ENCODE data around the gene OR10H5.
A peak's percentile ranks its signal among the peaks of the same experiment; 100 is the strongest.
"Not testable (repeated sequence)": the region's sequence is repeated elsewhere in the genome, so short reads cannot be mapped to it uniquely, and the experiment has no call there.

Gene OR10H5

GRCh38 chr19:15811476-15811875, 24.0 kb downstream of the OR10H5 start:
- DNase-seq (ENCODE audit: low spot score): no peak

DNA sequence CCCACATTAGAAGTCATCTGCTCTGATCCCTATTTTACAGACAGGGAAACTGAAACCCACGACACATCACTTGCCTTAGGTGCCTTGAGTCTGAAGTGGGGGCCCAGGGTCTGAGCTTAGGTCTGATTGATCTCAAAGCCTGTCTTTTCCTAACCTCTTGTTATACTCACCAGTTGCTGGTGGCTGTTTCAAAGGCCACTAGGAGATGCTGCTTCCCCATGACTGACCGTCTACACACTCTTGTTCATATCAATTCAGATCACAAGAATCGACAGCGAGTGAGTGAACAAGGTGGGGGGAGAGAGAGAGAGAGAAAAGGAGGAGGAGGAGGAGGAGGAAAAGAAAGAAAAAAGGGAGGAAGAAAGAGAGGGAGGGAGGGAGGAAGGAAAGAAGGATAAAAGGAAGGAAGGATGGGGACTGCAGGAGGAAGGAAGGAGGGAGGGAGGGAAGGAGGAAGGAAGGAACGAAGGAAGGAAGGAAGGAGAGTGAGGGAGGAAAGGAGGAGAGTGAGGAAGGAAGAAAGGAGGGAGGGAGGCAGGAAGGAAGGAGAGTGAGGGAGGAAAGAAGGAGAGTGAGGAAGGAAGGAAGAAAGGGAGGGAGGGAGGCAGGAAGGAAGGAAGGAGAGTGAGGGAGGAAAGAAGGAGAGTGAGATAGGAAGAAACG, 24.7 kb downstream of the OR10H5 start:
- DNase-seq (ENCODE audit: low spot score): peak; percentile 62

DNA sequence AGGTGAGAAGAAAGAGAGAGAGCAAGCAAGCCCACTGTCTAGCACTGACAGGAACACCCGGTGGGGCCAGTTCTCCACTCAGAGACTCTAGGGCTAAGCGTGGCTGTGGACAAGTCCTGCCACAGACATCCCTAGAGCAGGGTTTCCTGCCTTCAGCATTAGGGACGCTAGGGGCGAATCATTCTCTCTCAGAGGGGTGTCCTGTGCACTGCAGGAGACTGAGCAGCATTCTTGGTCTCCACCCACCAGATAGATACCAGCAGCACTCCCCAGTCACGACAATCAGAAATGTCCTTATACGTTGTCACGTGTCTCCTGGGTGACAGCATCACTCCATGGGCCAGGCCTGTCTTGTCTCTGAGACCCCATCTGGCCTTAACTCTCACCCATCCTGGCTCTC, 26.5 kb downstream of the OR10H5 start:
- DNase-seq (ENCODE audit: low spot score): no peak

DNA sequence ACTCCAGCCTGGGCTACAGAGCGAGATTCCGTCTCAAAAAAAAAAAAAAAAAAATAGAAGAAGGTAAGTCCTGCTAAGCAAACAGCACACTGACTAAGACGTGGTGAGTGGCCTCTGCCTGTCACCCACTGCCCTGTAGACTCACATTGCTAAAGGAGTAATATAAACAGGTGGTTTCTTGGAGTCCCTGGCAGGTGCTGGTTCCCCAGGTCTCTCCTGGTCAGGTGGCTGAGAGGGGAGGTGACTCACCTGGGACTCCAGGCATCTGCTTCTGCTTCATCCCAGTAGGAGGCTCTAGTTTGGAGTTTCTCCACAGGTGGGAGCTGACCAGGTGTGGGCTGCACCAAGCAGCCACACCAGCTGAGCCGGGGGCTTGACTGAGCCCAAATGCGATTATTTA, 27.8 kb downstream of the OR10H5 start, which contains the start of gene OR10H1:
Gene OR10H1 (minus strand): TSS at position 359 of the 400 bp plus-strand sequence. CDS start 7,627 bp downstream, outside the sequence.
- DNase-seq (ENCODE audit: low spot score): peak; percentile 88

DNA sequence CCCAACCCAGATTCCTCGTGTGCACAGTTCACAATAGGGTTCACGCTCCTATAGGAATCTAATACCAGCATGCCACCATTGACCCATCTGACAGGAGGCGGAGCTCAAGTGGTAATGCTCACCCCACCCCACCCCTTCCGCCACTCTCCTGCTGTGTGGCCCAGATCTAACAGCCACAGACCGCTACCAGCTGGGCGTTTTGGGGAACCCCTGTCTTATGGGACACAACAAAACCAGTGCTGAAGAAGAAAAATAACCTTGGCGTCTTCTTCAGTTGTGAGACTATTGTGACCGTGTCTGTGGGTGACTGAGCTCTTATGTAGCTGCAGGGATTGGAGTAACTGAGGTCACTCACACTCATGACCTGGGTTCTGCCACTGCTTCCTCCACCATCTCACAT, 33.2 kb downstream of the OR10H5 start:
- DNase-seq (ENCODE audit: low spot score): no peak

DNA sequence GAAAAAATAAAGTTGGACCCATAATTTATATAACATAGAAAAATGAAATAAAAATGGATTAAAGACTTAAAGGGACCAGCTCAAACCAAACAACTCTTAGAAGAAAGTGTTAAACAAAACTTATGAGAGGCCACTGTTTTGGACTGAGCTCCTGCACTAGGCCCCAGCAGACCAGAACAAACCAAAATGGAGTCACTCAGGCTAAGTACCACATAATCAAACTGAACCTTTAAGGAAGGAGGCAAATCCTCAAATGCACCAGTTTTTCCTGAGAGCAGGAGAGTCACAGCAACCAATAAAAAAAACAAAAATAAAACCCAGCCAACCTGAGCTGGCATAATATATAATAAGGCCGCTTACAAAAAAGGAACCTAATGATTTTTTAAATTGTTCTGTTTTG, 38.3 kb downstream of the OR10H5 start:
- DNase-seq (ENCODE audit: low spot score): no peak

DNA sequence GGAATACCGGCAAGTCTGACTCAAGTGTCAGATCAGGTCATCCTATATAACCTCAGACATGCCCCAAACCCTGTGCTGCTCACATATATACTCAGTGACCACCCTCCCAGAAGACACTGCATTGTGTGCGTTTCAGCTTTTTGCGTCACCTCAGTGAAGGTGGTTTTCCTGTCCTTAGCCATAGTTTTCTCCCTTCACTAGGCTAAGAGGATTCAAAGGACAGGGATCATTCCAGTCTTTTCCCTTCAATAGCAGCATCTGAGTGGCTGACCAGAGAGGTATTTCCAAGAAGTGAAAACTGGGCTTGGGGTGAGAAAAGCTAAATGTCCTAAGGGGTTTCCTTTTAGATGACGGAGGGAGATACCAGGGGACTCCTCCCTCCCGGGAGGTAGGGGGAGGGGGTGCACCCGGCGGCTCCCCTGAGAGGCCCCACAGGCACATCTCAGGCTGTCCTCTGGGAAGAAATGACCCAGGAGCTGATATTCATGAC, 40.7 kb downstream of the OR10H5 start:
- no peak for DNase-seq (ENCODE audit: low spot score)

DNA sequence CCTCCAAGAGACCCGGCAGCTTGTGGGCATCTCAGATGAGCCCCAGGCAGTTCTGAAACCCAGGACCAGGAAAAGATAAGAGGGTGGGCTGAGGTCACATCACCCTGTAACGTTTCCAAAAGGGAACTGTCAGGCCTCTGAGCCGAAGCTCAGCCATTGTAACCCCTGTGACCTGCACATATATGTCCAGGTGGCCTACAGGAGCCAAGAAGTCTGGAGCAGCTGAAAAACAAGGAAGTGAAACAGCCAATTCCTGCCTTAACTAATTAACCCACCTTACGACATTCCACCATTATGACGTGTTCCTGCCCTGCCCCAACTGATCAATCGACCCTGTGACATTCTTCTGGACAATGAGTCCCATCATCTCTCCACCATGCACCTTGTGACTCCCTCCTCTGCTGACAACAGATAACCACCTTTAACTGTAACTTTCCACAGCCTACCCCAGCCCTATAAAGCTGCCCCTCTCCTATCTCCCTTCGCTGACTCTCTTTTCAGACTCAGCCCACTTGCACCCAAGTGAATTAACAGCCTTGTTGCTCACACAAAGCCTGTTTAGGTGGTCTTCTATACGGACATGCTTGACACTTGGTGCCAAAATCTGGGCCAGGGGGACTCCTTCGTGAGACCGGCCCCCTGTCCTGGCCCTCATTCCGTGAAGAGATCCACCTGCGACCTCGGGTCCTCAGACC, 41.3 kb downstream of the OR10H5 start:
- DNase-seq (ENCODE audit: low spot score): peak; percentile 96

DNA sequence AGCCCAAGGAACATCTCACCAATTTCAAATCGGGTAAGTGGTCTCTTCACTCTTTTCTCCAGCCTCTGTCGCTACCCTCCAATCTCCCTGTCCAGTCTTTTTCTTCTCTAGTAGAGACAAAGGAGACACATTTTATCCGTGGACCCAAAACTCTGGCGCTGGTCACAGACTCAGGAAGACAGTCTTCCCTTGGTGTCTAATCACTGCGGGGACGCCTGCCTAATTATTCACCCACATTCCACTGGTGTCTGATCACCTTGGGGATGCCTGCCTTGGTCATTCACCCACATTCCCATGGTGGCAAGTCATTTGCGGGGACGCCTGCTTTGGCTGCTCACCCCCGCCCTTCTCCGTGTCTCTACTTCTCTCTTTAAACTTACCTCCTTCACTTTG, 41.8 kb downstream of the OR10H5 start:
- peak; percentile 95 for DNase-seq (ENCODE audit: low spot score)

DNA sequence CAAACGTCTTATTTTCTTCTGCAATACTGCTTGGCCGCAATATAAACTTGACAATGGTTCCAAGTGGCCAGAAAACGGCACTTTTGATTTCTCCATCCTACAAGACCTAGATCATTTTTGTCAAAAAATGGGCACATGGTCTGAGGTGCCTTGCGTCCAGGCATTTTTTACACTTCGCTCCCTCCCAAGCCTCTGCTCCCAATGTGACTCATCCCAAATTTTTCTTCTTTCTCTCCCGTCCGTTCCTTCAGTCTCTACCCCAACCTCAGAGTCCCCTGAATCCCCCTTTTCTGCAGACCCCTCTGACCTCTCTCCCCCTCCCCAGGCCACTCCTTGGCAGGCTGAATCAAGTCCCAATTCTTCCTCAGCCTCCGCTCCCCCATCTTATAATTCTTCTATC, 42.3 kb downstream of the OR10H5 start:
- no peak for DNase-seq (ENCODE audit: low spot score)

DNA sequence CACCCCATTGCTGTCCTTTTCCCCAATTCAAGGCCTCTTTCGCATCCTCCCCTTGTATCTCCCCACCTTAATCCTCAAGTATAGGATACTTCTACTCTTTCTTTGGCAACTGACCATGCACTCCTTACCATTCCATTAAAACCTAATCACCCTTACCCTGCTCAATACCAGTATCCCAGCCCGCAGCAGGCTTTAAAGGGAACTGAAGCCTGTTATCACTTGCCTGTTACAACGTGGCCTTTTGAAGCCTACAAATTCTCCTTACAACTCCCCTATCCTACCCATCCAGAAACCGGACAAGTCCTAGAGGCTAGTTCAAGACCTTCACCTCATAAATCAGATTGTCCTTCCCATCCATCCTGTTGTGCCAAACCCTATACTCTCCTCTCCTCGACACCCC, 44.2 kb downstream of the OR10H5 start:
- no peak for DNase-seq (ENCODE audit: low spot score)

- DNase-seq (ENCODE audit: low spot score): not testable (repeated sequence)
Observed at GRCh38 chr19:15834232-15834631, 46.8 kb downstream of the OR10H5 start.

- DNase-seq (ENCODE audit: low spot score): peak; percentile 97
Observed at GRCh38 chr19:15835565-15836329, 48.3 kb downstream of the OR10H5 start.

- peak; percentile 95 for DNase-seq (ENCODE audit: low spot score)
Observed at GRCh38 chr19:15836330-15837220, 49.1 kb downstream of the OR10H5 start.

GRCh38 chr19:15837221-15837731, 49.8 kb downstream of the OR10H5 start:
- peak; percentile 96 for DNase-seq (ENCODE audit: low spot score)

GRCh38 chr19:15838351-15838750, 50.9 kb downstream of the OR10H5 start:
- DNase-seq (ENCODE audit: low spot score): no peak

DNA sequence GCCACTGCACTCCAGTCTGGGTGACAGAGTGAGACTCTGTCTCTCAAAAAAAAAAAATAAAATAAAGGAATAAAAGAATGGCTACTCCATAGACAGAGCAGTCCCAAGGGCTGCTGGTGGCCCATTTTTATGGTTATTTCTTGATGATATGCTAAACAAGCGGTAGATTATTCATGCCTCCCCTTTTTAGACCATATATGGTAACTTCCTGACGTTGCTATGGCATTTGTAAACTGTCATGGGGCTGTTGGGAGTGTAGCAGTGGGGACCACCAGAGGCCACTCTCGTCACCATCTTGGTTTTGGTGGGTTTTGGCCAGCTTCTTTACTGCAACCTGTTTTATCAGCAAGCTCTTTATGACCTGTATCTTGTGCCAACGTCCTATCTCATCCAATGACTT, 52.4 kb downstream of the OR10H5 start:
- not testable (repeated sequence) for DNase-seq (ENCODE audit: low spot score)

DNA sequence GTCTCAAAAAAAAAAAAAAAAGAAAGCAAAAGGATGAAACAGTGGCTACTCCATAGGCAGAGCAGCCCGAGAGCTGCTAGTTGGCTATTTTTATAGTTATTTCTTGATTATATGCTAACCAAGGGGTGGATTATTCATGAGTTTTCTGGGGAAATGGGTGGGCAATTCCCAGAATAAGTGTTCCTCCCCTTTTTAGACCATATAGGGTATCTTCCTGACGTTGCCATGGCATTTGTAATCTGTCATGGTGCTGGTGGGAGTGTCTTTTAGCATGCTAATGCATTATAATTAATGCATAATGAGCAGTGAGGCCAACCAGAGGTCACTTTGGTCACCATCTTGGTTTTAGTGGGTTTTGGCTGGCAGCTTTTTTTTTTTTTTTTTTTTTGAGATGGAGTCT, 53.4 kb downstream of the OR10H5 start:
- no peak for DNase-seq (ENCODE audit: low spot score)

DNA sequence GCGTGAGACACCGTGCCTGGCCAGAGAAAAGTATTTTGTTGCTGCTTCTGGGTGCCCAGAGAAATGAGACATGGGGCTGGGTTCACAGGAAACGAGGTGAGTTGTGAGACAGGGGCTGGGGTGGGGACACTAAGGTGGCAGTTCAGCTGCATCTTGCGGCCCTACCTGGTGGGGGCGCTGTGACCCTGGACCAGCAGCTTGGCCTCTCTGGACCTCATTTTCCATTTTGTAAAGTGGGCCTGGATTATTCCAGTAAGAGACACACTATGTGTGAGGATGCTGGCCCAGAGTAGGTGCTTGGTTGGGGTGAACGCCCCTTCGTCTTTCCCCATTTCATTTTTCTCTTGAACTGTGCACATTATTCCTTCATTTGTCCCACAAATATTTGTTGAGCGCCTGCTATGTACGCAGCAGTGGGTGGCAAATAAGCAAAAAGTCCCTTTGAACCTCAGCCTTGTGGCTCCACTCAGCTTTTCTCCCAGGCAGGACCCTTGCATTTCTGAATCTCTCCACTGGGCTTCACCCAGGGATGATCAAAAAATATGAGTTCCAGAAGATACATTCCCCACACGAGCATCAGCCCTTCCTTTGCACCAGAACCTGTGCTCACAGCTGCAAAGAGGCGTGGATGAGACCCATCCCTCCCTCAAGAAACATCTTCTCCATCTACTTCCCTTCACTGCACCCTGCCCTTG, 54.6 kb downstream of the OR10H5 start:
- DNase-seq (ENCODE audit: low spot score): no peak

- no peak for DNase-seq (ENCODE audit: low spot score)
Observed at GRCh38 chr19:15843203-15843893, 55.9 kb downstream of the OR10H5 start.

Data from kidney tubule cell (primary cell).